Measurements from ENCODE around the gene KIF16B.

- TF ChIP-seq POLR2AphosphoS5 (IDR thresholded peaks at IDR 0.05): no peak
- no peak for TF ChIP-seq CTCF (IDR thresholded peaks at IDR 0.05)
- no peak for TF ChIP-seq POLR2A (IDR thresholded peaks at IDR 0.05)
Measured at GRCh38 chr20:16313917-16314316, 259.3 kb downstream of the KIF16B start.

All from breast epithelium (tissue), 3 donors.